HCT116 (cell line): ENCODE measurements around the gene TM7SF2. TPM values are rescaled to one million over a fixed set of nuclear protein-coding genes. Genes with fewer than 3 reads are reported as not detected.

Source experiments
- ATAC-seq: fragments of 200-7000 bp; cut with Tn5 transposase; 2 replicates; pipeline ENCODE4 v1.9.1; 2020; ENCODE audit warnings: mild to moderate bottlenecking, moderate library complexity
- BruUV-seq: library from RNA; stranded (reverse); fragments of 400-500 nt; replicated peaks from 2 replicates; lab custom pipeline; 2021; lab: Mats Ljungman, UMichigan
- CTCF ChIA-PET: fragments of 300-600 bp; sonication (Branson Sonifier 250); formaldehyde crosslinking; loops from one replicate; lab custom pipeline; 2021; ENCODE audit warnings: antibody characterized with exemption; lab: Charles Lee
- POLR2A ChIA-PET: fragments of 300-600, 350-600 bp; sonication (Branson Sonifier 250); formaldehyde crosslinking; loops from one replicate; lab custom pipeline; 2021; ENCODE audit warnings: antibody characterized with exemption; lab: Charles Lee
- RAD21 ChIA-PET, 2 experiments: fragments of 300-600 bp; sonication (Branson Sonifier 250); formaldehyde crosslinking; loops; one replicate each; lab custom pipeline; 2023; ENCODE audit warnings: low total read pairs in 2 of 2; ENCODE audit not compliant: uncharacterized antibody in 2 of 2, unreplicated experiment in 2 of 2, low non-redundant PET in 1 of 2; lab: Charles Lee
- DNase-seq: peaks from one replicate; pipeline ENCODE4 v3.0.0-alpha.2; 2010; ENCODE audit warnings: low read depth, low spot score
- H2AFZ ChIP-seq: fragments of 200-600 bp; shearing (Covaris generic), sonication (generic); 2 replicates; pipeline ENCODE4 v1.6.1; 2017; ENCODE audit warnings: low read depth, mixed run types, mixed read lengths, antibody characterized with exemption, low read length; ENCODE audit not compliant: poor library complexity, severe bottlenecking
- H3K27ac ChIP-seq: 2 replicates; pipeline ENCODE4 v1.5.1; 2012; ENCODE audit warnings: low read depth, low read length
- H3K27me3 ChIP-seq: fragments of 200-600 bp; sonication (generic); 2 replicates; pipeline ENCODE4 v1.6.1; 2016; ENCODE audit warnings: mixed run types, low read length, mixed read lengths; ENCODE audit not compliant: insufficient read depth
- H3K36me3 ChIP-seq, 2 experiments: fragments of 200-500 bp in 1 of 2; fragments of 200-600 bp in 1 of 2; sonication (Bioruptor generic) in 1 of 2; sonication (generic) in 1 of 2; 2 replicates each; pipeline versions ENCODE4 v1.5.1 to v1.6.1; 2014 to 2016; ENCODE audit warnings: low read length in 2 of 2, inconsistent platforms in 1 of 2, mixed read lengths in 1 of 2, mixed run types in 1 of 2; ENCODE audit not compliant: insufficient read depth in 2 of 2, control insufficient read depth in 1 of 2
- H3K4me1 ChIP-seq, 2 experiments: fragments of 200-600 bp in 1 of 2; sonication (generic) in 1 of 2; 2 replicates each; pipeline versions ENCODE4 v1.5.1 to v1.6.1; 2012 to 2017; ENCODE audit warnings: low read length in 2 of 2, inconsistent platforms in 1 of 2, mild to moderate bottlenecking in 1 of 2, mixed read lengths in 1 of 2, mixed run types in 1 of 2, moderate library complexity in 1 of 2; ENCODE audit not compliant: insufficient read depth in 2 of 2, control insufficient read depth in 1 of 2
- H3K4me2 ChIP-seq: fragments of 200-600 bp; sonication (generic); 2 replicates; pipeline ENCODE4 v1.6.1; 2017; ENCODE audit warnings: mixed run types, low read length, mixed read lengths
- H3K4me3 ChIP-seq, 2 experiments: fragments of 200-600 bp in 1 of 2; sonication (generic) in 1 of 2; replicated peaks in 1 of 2; 2 replicates each; pipeline ENCODE4 v1.5.1; 2011 to 2016; ENCODE audit warnings: low read length in 2 of 2, control low read depth in 1 of 2, low read depth in 1 of 2, mild to moderate bottlenecking in 1 of 2, mixed read lengths in 1 of 2, mixed run types in 1 of 2
- H3K79me2 ChIP-seq: fragments of 200-600 bp; sonication (generic); 2 replicates; pipeline ENCODE4 v1.6.1; 2017; ENCODE audit warnings: mild to moderate bottlenecking, mixed run types, low read length, moderate library complexity, mixed read lengths; ENCODE audit not compliant: insufficient read depth
- H3K9ac ChIP-seq: fragments of 200-600 bp; sonication (generic); 2 replicates; pipeline ENCODE4 v1.6.1; 2016; ENCODE audit warnings: low read length, mixed read lengths
- H3K9me2 ChIP-seq: fragments of 200-600 bp; sonication (generic), shearing (Covaris generic); 2 replicates; pipeline ENCODE4 v1.6.1; 2017; ENCODE audit warnings: mixed run types, mild to moderate bottlenecking, moderate library complexity; ENCODE audit not compliant: insufficient read depth
- H3K9me3 ChIP-seq, 2 experiments: fragments of 200-500 bp in 1 of 2; fragments of 200-600 bp in 1 of 2; sonication (Bioruptor generic) in 1 of 2; sonication (generic) in 1 of 2; 2 replicates each; pipeline ENCODE4 v1.6.1; 2014 to 2017; ENCODE audit warnings: low read length in 2 of 2, mixed read lengths in 2 of 2, inconsistent platforms in 1 of 2, low read depth in 1 of 2, mild to moderate bottlenecking in 1 of 2, mixed run types in 1 of 2, moderate library complexity in 1 of 2; ENCODE audit not compliant: control insufficient read depth in 1 of 2, insufficient read depth in 1 of 2
- H4K20me1 ChIP-seq: fragments of 200-600 bp; sonication (generic), shearing (Covaris generic); 2 replicates; pipeline ENCODE4 v1.6.1; 2017; ENCODE audit warnings: mixed run types, mild to moderate bottlenecking, moderate library complexity; ENCODE audit not compliant: insufficient read depth
- ATF3 ChIP-seq: IDR thresholded peaks from 2 replicates; pipeline ENCODE4 v1.6.1; 2012
- CTCF ChIP-seq, 3 experiments: fragments of 200-600 bp in 1 of 3; sonication (generic) in 1 of 3; IDR thresholded peaks in 2 of 3; conservative IDR thresholded peaks in 1 of 3; 2 replicates each; pipeline ENCODE4 v1.5.1; 2012 to 2017; ENCODE audit warnings: low read depth in 2 of 3, low read length in 2 of 3, antibody characterized with exemption in 1 of 3, borderline replicate concordance in 1 of 3, control low read depth in 1 of 3, mild to moderate bottlenecking in 1 of 3, mixed read lengths in 1 of 3, mixed run types in 1 of 3, moderate library complexity in 1 of 3; ENCODE audit not compliant: insufficient read depth in 1 of 3
- intact Hi-C: fragments of 100-400 bp; cut with micrococcal nuclease; formaldehyde crosslinking; loops from 2 replicates; pipeline ENCODE4 v1.10.0; 2022
- total RNA-seq: library from RNA; stranded (reverse); gene quantifications from one replicate; pipeline ENCODE4 v1.2.1, GENCODE V29; 2021; ENCODE audit not compliant: unreplicated experiment

Gene TM7SF2
- total RNA-seq, 1 experiment from 2014 or later: 52.9 TPM

- TF ChIP-seq ATF3: no peak
- peak in 1 of 3 experiments; percentile 39; a peak in 2 of 6 replicates for TF ChIP-seq CTCF (IDR thresholded peaks at IDR 0.05 in 2 of 3, conservative IDR thresholded peaks at IDR 0.05 in 1 of 3; ENCODE audit: borderline replicate concordance in 1 of 3, insufficient read depth in 1 of 3, low read depth in 2 of 3, low read length in 2 of 3)
- peaks cover 3 to 6% of the 10 kb centered on the region in 2 experiments; a peak in 2 of 4 replicates for H3K36me3 ChIP-seq
- peaks cover 3 to 9% of the 10 kb centered on the region in 2 experiments; a peak in 3 of 4 replicates for H3K4me1 ChIP-seq
- RAD21 ChIA-PET: no interaction called here
- no peaks in the 10 kb centered on the region for H3K27me3 ChIP-seq
- H3K4me3 ChIP-seq: no peak overlapping the region
- H3K9me2 ChIP-seq: no peaks in the 10 kb centered on the region
- peaks cover 39% of the 10 kb centered on the region for H3K79me2 ChIP-seq
- POLR2A ChIA-PET: interaction anchor here (0.6 to 1.4 kb wide), 2 partner anchors 11 to 44 kb away, joined by 3 to 4 read pairs; partner anchors contain the start of gene TM7SF2
- H2AFZ ChIP-seq: no peak overlapping the region
- intact Hi-C loops: no loop called here
- H4K20me1 ChIP-seq: no peaks in the 10 kb centered on the region
- ATAC-seq (no peak), DNase-seq (no peak)
- H3K9ac ChIP-seq: no peak overlapping the region
- CTCF ChIA-PET: interaction anchor here (1.5 kb wide), 1 partner anchor 11 kb away, joined by 8 read pairs; the partner anchor contains the start of gene TM7SF2
- no peak overlapping the region for H3K27ac ChIP-seq
- BruUV-seq: no TSS peak
- H3K4me2 ChIP-seq: no peak overlapping the region
- H3K9me3 ChIP-seq: no peaks in the 10 kb centered on the region
Measured at GRCh38 chr11:65100674-65101350, 10.9 kb upstream of the TM7SF2 start.
